ENCODE data around the gene SAV1.

- no peak for TF ChIP-seq CTCF (IDR thresholded peaks at IDR 0.05; ENCODE audit: poor library complexity)
- no peak for TF ChIP-seq EZH2 (IDR thresholded peaks at IDR 0.05; ENCODE audit: borderline replicate concordance)
- no peak for TF ChIP-seq EZH2phosphoT487 (IDR thresholded peaks at IDR 0.05; ENCODE audit: low read depth, severe bottlenecking, unreplicated experiment)
Measured at GRCh38 chr14:50624447-50624846, 43.7 kb downstream of the SAV1 start.

Measured in hepatocyte (in vitro differentiated cells).